Prostate gland (tissue), 2 donors: Measurements from ENCODE around the gene KCNN1. TPM values are rescaled to one million over a fixed set of nuclear protein-coding genes. Genes with fewer than 3 reads are reported as not detected.

Source experiments
- DNase-seq: peaks from one replicate; pipeline ENCODE4 v3.0.0-alpha.2; 2019; ENCODE audit warnings: low spot score
- H3K27ac ChIP-seq, 2 donors: fragments of 200-600 bp; sonication (generic); 2 replicates each; pipeline ENCODE4 v1.5.1; 2017 to 2019
- H3K27me3 ChIP-seq: fragments of 200-600 bp; sonication (generic); replicated peaks from 2 replicates; pipeline ENCODE4 v1.5.1; 2019; ENCODE audit not compliant: insufficient read depth
- H3K36me3 ChIP-seq, 2 donors: fragments of 200-600 bp; sonication (generic); 1 replicate in 1 of 2; 2 replicates in 1 of 2; pipeline versions ENCODE4 v1.5.1 to v1.8.1; 2017 to 2019
- H3K4me1 ChIP-seq: fragments of 200-600 bp; sonication (generic); replicated peaks from 2 replicates; pipeline ENCODE4 v1.5.1; 2019
- H3K4me3 ChIP-seq, 2 donors: fragments of 200-600 bp; sonication (generic); 2 replicates each; pipeline ENCODE4 v1.5.1; 2017 to 2019
- H3K9me3 ChIP-seq: fragments of 200-600 bp; sonication (generic); 2 replicates; pipeline ENCODE4 v1.5.1; 2017
- POLR2A ChIP-seq: fragments of 450-650 bp; IDR thresholded peaks from one replicate; pipeline ENCODE4 v1.6.1; 2016; ENCODE audit warnings: antibody characterized with exemption, mild to moderate bottlenecking
- POLR2AphosphoS5 ChIP-seq: sonication (generic); formaldehyde crosslinking; IDR thresholded peaks from one replicate; pipeline ENCODE4 v1.6.1; 2017; ENCODE audit warnings: antibody characterized with exemption
- WGBS: methylation state at CpG from one replicate; pipeline ENCODE4 v1.1.5; 2018; 5-methylcytosine and 5-hydroxymethylcytosine counted together
- intact Hi-C: fragments of 100-400 bp; cut with DNase I; formaldehyde crosslinking; loops from one replicate; pipeline ENCODE4 v1.14.2; 2022
- total RNA-seq, 2 donors: library from RNA; depleted of rRNA; stranded (reverse); fragments of >200 nt; gene quantifications; one replicate each; pipeline ENCODE4 v1.1.0, GENCODE V29; 2016
- TF ChIP-seq, protein P1 (sequence below), 4 experiments: fragments of 200-600 bp in 2 of 4; fragments of 450-650 bp in 2 of 4; sonication (generic) in 2 of 4; IDR thresholded peaks; 1 replicate in 3 of 4; 2 replicates in 1 of 4; pipeline ENCODE4 v1.5.1; 2016 to 2019; ENCODE audit warnings: antibody characterized with exemption in 4 of 4, mild to moderate bottlenecking in 2 of 4, moderate library complexity in 2 of 4

Gene KCNN1
- total RNA-seq, 2 donors from 2014 or later: 0.36 to 5.6 TPM

GRCh38 chr19:17950310-17951156 lies 16.4 kb upstream of the KCNN1 start:
- DNase-seq: no peak
- H3K9me3 ChIP-seq: no peaks in the 10 kb centered on the region
- H3K4me1 ChIP-seq: no peaks in the 10 kb centered on the region
- no peak overlapping the region for H3K27ac ChIP-seq
- TF ChIP-seq, protein P1, sequence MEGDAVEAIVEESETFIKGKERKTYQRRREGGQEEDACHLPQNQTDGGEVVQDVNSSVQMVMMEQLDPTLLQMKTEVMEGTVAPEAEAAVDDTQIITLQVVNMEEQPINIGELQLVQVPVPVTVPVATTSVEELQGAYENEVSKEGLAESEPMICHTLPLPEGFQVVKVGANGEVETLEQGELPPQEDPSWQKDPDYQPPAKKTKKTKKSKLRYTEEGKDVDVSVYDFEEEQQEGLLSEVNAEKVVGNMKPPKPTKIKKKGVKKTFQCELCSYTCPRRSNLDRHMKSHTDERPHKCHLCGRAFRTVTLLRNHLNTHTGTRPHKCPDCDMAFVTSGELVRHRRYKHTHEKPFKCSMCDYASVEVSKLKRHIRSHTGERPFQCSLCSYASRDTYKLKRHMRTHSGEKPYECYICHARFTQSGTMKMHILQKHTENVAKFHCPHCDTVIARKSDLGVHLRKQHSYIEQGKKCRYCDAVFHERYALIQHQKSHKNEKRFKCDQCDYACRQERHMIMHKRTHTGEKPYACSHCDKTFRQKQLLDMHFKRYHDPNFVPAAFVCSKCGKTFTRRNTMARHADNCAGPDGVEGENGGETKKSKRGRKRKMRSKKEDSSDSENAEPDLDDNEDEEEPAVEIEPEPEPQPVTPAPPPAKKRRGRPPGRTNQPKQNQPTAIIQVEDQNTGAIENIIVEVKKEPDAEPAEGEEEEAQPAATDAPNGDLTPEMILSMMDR (IDR thresholded peaks at IDR 0.05): no peak
- TF ChIP-seq POLR2AphosphoS5 (no peak), POLR2A (no peak)
- peaks cover 18% of the 10 kb centered on the region for H3K27me3 ChIP-seq
- WGBS: 1% methylated on average over 48 of the region's 48 CpGs
- no peaks in the 10 kb centered on the region for H3K36me3 ChIP-seq
- H3K4me3 ChIP-seq: no peak overlapping the region
- intact Hi-C loops: no loop called here

GRCh38 chr19:17951157-17951989 lies 15.5 kb upstream of the KCNN1 start:
- intact Hi-C loops: no loop called here
- H3K36me3 ChIP-seq: no peaks in the 10 kb centered on the region
- H3K4me3 ChIP-seq: no peak overlapping the region
- TF ChIP-seq POLR2A: no peak
- TF ChIP-seq, protein P1 (IDR thresholded peaks at IDR 0.05): no peak
- no peak for TF ChIP-seq POLR2AphosphoS5
- peaks cover 18% of the 10 kb centered on the region for H3K27me3 ChIP-seq
- H3K9me3 ChIP-seq: no peaks in the 10 kb centered on the region
- WGBS: 1% methylated on average over 33 of the region's 33 CpGs
- no peaks in the 10 kb centered on the region for H3K4me1 ChIP-seq
- no peak overlapping the region for H3K27ac ChIP-seq
- no peak for DNase-seq

- H3K4me1 ChIP-seq: no peaks in the 10 kb centered on the region
- TF ChIP-seq POLR2AphosphoS5: no peak
- TF ChIP-seq POLR2A: no peak
- TF ChIP-seq, protein P1 (IDR thresholded peaks at IDR 0.05): no peak
These were observed 14.6 kb upstream of the KCNN1 start for GRCh38 chr19:17951990-17952976.

DNA sequence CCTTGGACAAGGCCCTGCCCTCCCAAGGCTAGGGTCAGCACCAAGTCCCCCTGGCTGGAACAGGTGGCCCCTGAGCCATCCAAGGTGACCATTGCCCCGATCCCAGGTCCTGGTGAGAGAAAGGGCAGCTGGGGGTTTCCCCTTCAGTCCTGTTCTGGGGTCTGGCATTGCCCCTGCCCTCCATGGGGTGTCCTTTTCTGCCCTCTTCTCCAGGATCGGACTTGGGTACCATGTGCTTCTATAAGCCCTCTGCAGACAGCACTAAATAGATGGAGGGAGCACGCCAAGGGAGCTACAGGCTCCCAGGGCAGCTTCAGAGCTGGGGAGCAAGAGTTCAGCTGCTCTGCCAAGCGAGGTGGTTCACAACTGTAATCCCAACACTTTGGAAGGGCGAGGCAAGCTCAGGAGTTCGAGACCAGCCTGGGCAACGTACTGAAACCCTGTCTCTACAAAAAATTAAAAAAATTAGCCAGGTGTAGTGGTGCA lies 13.5 kb upstream of the KCNN1 start:
- intact Hi-C loops: no loop called here
- H3K4me1 ChIP-seq: no peaks in the 10 kb centered on the region
- peaks cover 18% of the 10 kb centered on the region for H3K27me3 ChIP-seq
- H3K27ac ChIP-seq: no peak overlapping the region
- DNase-seq: no peak
- H3K36me3 ChIP-seq: no peaks in the 10 kb centered on the region
- no peak overlapping the region for H3K4me3 ChIP-seq
- no peaks in the 10 kb centered on the region for H3K9me3 ChIP-seq
- TF ChIP-seq, protein P1 (IDR thresholded peaks at IDR 0.05): no peak
- TF ChIP-seq POLR2A (no peak), POLR2AphosphoS5 (no peak)
- WGBS: 62% methylated on average over 7 of the region's 7 CpGs

More at GRCh38 chr19:17951990-17952976, 14.6 kb upstream of the KCNN1 start:
- H3K9me3 ChIP-seq: no peaks in the 10 kb centered on the region
- intact Hi-C loops: no loop called here
- 2% methylated on average over 62 of the region's 68 CpGs for WGBS
- H3K27ac ChIP-seq: no peak overlapping the region
- H3K4me3 ChIP-seq: no peak overlapping the region
- peaks cover 18% of the 10 kb centered on the region for H3K27me3 ChIP-seq
- H3K36me3 ChIP-seq: no peaks in the 10 kb centered on the region
- no peak for DNase-seq
